ENCODE results near the gene ARFGEF3.

ARFGEF3 gene

GRCh38 chr6:138219398-138219797 is 57.7 kb downstream of the ARFGEF3 start:
- no peak for DNase-seq

- DNase-seq: no peak
These were observed 58.2 kb downstream of the ARFGEF3 start for GRCh38 chr6:138219901-138220300.

GRCh38 chr6:138222901-138223546 is 61.3 kb downstream of the ARFGEF3 start:
- no peak for DNase-seq

GRCh38 chr6:138225953-138226352 is 64.2 kb downstream of the ARFGEF3 start:
- no peak for DNase-seq

- DNase-seq: no peak
These were observed 65.1 kb downstream of the ARFGEF3 start for GRCh38 chr6:138226700-138227315.

- DNase-seq: no peak
These were observed 65.6 kb downstream of the ARFGEF3 start for GRCh38 chr6:138227316-138227781.

- DNase-seq: no peak
These were observed 67.3 kb downstream of the ARFGEF3 start for GRCh38 chr6:138229072-138229471.

GRCh38 chr6:138229663-138230179 is 68.0 kb downstream of the ARFGEF3 start:
- no peak for DNase-seq

- no peak for DNase-seq
These were observed 68.5 kb downstream of the ARFGEF3 start for GRCh38 chr6:138230221-138230620.

GRCh38 chr6:138230759-138231380 is 69.1 kb downstream of the ARFGEF3 start:
- DNase-seq: no peak

- no peak for DNase-seq
These were observed 69.7 kb downstream of the ARFGEF3 start for GRCh38 chr6:138231381-138231886.

- DNase-seq: no peak
These were observed 72.6 kb downstream of the ARFGEF3 start for GRCh38 chr6:138234363-138234762.

GRCh38 chr6:138235205-138235604 is 73.5 kb downstream of the ARFGEF3 start:
- DNase-seq: no peak

GRCh38 chr6:138235693-138236092 is 74.0 kb downstream of the ARFGEF3 start:
- DNase-seq: no peak

- no peak for DNase-seq
These were observed 75.7 kb downstream of the ARFGEF3 start for GRCh38 chr6:138237463-138237862.

GRCh38 chr6:138238368-138238767 is 76.6 kb downstream of the ARFGEF3 start:
- DNase-seq: no peak

GRCh38 chr6:138239774-138240173 is 78.0 kb downstream of the ARFGEF3 start:
- no peak for DNase-seq

GRCh38 chr6:138240476-138241245 is 78.9 kb downstream of the ARFGEF3 start:
- no peak for DNase-seq

GRCh38 chr6:138241381-138241780 is 79.6 kb downstream of the ARFGEF3 start:
- no peak for DNase-seq

GRCh38 chr6:138241934-138242333 is 80.2 kb downstream of the ARFGEF3 start:
- DNase-seq: no peak

GRCh38 chr6:138242987-138243592 is 81.4 kb downstream of the ARFGEF3 start:
- no peak for DNase-seq

- DNase-seq: no peak
These were observed 84.0 kb downstream of the ARFGEF3 start for GRCh38 chr6:138245751-138246150.

All from GDM1 (cell line).